Epithelial cell of prostate (primary cell): ENCODE data around the gene SCN3A.

Experiments used
- DNase-seq: peaks from one replicate; pipeline ENCODE4 v3.0.0-alpha.2; 2011; ENCODE audit warnings: low read depth, low spot score
- H3K27ac ChIP-seq: fragments of 450-650 bp; 2 replicates; pipeline ENCODE4 v1.5.1; 2017; ENCODE audit warnings: mild to moderate bottlenecking

SCN3A gene

DNA sequence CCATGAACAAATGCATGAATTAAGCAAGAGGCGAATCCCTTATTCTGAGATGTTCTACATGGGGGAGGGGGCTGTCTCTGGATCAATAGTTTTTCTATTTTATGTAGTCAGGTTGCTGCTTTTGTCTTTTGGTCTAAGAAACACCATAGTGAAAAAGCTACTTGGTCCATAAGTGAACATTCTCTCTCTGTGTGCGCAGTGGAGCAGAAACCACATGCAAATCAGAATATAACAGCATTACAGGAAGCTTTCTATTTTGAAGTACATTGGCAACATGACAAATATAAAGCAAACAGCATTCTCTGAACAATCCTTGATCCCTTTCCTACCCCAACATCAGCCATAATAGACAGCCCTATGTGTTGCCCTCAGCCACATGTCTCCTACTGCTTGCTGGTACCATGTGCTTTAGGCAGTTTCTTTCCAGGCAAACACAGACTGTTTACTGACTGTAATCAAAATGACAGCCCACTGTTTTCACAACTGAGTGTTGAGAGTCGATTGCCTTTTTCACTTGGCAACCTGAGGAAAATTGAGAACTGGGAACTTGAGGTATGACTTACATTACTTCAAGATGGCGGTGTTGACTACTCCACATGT lies 10.6 kb downstream of the SCN3A start:
- H3K27ac ChIP-seq, result no peak overlapping the region

DNA sequence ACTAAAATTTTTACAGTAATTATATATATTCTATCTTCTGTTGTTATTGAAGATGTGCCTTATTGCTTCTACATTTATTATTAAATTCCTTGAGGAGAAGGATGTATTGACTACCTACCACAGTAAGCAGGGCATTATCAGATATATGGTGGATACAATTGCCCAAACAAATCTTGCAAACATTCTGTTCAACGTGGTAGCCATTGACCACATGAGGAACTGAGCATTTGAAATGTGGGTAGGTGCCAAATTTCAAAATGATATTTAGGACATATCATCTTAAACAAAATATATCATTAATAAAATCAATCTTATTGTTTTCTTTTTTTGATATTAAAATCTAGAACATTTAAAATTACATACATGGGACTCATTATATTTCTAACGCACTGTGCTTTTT lies 11.1 kb downstream of the SCN3A start:
- no peak for DNase-seq

More for the DNA sequence above, 10.6 kb downstream of the SCN3A start:
- DNase-seq, result no peak

DNA sequence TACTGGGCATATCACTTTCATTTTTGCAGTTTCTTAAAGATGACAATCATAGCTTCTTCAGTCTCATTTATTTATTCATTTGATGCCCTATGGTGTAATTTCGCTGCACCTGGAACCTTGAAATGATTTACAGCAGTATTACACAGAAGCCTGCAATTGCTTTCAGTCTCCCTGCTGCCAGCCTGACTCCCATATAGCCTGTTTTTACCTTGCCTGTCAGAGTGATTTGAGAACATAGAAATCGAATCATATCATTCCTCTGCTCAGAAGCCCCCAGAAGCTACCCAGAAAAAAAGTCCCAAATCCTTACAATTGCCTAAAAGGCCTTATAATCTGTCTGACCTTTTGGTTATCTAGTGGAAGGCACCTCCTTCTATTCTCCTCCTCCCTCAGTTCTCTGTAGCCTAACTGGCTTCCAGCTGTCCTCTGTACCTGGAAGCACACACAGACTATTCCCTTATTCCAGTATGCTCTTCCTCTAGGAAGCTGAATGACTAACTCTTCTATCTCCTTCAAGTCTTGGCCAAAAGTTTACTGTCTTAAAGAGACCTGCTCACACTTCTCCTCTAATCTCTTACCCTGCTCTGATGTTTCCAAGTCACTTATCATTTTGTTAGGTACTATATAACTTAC lies 12.6 kb downstream of the SCN3A start:
- DNase-seq, result no peak
- H3K27ac ChIP-seq, result no peak overlapping the region

More for the DNA sequence above, 11.1 kb downstream of the SCN3A start:
- H3K27ac ChIP-seq, result no peak overlapping the region

DNA sequence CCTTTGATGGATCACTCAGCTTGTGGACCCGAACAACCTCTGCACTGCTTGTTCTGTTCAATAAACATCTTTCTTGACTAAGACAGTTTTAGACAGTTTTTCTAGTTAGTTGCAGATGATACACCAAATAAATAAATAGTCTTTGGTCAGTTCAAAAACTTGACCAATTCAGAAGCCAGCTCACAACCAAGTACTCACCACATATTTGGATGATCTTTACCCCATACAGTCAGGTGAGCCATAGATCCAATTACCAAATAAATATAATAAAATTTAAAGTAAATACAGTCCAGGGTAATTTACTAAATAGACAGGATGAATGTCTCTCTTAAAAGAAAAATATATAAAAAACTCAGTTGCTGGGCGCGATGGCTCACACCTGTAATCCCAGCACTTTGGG lies 18.2 kb downstream of the SCN3A start:
- no peak for DNase-seq
- no peak overlapping the region for H3K27ac ChIP-seq

DNA sequence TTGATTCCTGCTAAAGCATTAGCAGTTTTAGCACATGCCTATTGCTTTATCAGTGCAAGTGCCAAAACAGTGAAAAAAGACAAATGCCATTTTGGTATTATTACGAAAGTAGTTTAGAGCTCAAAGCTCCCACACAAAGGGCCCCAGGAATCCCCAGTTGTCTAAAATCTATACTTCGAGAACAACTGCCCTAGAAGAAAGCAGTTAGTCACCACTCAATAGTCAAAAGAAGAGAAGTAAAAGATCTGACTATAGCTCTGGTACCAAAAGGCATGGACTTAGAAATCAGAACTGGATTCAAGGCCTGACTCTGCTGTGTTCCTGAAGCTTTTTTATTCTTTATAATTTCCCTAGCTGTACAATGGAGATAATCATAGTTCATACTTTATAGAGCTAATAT lies 21.8 kb downstream of the SCN3A start:
- no peak for DNase-seq
- H3K27ac ChIP-seq, result no peak overlapping the region

DNA sequence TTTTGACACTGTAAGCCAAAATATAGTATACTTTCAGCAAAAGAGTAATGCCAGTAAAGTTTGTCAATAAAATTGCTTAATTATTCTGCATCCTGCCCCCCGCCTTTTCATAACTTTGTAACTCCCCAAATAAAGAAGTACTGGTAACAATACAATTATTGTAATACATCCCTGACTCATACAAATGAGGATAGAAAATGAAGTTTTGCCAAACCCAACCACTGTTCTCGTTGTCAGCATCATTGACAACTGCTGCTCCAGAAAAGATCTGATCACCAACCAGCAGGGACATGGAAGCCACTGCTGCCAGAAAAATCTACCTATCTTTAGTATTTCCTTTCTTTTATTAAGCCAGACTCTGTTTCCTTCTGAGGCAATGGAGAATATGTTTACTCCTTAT lies 27.1 kb downstream of the SCN3A start:
- no peak for DNase-seq
- no peak overlapping the region for H3K27ac ChIP-seq

DNA sequence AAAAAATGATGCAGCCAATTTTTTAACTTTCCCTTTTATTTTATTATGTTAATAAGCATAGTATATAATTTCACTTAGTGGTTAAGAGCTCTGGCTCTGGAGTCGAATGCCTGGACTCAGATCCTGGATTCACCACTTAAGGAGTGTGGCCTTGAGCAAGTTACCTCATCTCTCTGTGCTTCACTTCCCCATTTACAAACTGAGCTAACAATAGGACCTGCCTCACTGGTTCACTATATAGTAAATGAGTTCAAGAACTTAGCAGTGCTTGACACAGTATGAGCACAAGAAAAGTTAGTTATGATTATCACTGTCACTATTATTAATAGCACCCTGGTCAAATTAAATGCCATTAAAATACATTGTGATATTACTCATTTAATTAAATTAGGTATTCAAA lies 30.6 kb downstream of the SCN3A start:
- H3K27ac ChIP-seq, result no peak overlapping the region
- no peak for DNase-seq

DNA sequence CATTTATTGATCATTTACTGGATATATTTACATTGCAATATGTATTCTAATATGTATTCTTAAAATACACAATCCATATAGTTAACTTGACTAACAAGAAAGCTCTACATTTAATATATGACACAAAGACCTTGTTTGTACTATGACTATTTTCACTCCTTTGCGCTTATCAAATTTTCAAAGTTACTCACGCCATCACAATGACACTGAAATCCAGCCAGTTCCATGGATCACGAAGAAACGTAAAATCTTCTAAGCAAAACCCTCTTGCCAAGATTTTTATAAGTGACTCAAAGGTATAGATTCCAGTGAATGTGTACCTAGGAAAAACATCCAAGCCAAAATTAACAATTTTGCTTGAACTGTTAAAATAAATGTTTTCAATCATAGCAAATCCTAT lies 39.6 kb downstream of the SCN3A start:
- no peak overlapping the region for H3K27ac ChIP-seq
- no peak for DNase-seq

DNA sequence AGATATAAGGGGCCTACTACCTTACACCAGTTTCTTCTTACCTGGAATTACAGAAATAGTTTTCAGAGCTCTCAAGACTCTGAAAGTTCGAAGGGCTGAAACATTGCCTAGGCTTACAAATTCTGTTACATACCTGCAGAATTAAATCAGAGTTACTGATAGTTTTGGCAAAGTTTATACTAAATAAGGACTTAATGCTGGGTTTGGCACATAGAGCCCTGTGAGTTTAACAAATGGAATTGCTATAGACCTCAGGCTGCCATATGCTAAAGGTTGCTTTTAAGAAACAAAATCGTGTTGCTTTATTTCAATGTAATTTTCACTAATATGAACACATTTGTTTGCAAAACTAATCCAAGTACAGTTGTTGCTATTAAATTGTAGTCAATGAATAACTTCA lies 40.1 kb downstream of the SCN3A start:
- no peak overlapping the region for H3K27ac ChIP-seq
- DNase-seq, result no peak

DNA sequence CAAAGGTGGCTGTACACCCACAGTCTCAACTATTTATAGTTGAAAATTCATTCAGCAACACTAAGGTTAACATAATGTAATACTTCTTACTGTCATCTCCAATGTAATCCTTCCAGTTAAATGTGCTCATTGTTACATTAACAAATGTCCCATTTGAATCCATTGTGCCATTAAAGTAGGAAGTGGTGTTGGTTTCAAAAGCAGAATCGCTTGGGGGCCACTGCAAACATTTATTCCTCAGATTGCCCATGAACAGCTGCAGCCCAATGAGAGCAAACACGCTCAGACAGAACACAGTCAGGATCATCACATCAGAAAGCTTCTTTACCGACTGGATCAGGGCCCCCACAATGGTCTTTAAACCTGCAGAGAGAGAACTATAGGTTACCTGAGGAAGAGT lies 41.4 kb downstream of the SCN3A start:
- DNase-seq, result no peak
- H3K27ac ChIP-seq, result no peak overlapping the region

DNA sequence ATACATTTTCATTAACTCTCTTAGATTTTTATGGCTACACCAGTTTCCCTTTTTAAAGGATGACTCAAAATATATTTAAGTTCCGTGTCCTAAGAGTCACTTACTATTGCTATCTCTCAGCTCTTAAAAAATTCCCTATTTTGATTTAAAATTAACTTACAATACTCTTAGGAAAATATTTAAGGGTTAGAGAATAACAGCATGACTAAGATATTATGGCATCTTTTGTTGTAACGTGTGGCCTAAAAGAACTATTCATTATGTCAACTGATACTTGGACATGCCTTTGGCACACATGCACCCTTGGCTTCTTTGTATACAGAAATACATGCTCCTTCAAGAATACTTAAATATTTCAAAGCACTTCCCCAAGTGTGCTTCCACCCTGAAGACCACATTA lies 42.3 kb downstream of the SCN3A start:
- H3K27ac ChIP-seq, result no peak overlapping the region
- peak; percentile 5 for DNase-seq

DNA sequence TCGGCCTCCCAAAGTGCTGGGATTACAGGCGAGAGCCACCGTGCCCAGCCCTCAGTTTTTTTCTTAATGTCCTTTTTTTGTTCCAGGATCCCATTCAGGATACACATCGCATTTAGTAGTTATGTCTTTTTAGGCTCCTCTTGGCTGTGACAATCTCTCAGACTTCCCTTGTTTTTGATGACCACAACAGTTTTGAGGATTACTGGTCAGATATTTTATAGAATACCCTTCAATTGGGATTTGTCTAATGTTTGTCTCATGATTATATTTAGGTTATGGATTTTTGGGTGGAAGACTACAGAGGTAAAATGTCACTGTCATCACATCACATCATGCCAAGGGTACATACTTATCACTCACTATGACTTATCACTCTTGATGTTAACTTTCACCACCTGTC lies 46.7 kb downstream of the SCN3A start:
- H3K27ac ChIP-seq, result no peak overlapping the region
- DNase-seq, result no peak

DNA sequence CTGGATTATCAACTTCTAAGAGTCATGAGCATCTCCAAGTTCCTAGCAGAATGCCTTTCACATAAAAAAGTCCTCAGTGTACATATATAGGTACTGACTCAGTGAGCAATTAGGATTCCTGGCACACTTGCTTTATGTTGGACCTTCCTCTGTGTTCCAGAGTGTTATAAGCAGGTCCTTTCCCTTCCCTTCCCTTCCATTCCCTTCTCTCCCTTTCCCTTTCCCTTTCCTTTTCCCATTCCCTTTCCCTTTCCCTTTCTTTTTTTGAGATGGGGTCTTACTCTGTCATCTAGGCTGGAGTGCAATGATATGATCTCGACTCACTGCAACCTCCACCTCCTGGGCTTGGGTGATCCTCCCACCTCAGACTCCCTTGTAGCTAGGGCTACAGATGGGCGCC lies 48.7 kb downstream of the SCN3A start:
- DNase-seq, result no peak
- no peak overlapping the region for H3K27ac ChIP-seq

DNA sequence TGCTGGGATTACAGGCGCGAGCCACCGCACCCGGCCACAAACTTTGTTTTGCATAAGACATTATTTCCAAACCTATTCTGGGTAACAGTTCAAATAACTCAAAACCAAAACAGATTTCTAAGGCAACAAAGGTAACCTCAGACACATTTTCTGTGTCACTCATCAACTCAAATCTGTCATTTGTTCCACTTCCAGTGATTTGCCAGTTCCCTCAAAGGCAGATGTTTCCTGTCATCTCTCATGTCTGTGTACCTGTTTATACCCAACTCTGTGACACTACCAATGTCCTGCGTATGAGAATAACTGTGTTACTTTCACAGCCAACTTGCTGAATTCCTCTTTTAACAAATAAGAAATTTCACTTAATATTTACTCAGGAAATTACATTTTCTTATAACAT lies 54.4 kb downstream of the SCN3A start:
- no peak overlapping the region for H3K27ac ChIP-seq
- no peak for DNase-seq

DNA sequence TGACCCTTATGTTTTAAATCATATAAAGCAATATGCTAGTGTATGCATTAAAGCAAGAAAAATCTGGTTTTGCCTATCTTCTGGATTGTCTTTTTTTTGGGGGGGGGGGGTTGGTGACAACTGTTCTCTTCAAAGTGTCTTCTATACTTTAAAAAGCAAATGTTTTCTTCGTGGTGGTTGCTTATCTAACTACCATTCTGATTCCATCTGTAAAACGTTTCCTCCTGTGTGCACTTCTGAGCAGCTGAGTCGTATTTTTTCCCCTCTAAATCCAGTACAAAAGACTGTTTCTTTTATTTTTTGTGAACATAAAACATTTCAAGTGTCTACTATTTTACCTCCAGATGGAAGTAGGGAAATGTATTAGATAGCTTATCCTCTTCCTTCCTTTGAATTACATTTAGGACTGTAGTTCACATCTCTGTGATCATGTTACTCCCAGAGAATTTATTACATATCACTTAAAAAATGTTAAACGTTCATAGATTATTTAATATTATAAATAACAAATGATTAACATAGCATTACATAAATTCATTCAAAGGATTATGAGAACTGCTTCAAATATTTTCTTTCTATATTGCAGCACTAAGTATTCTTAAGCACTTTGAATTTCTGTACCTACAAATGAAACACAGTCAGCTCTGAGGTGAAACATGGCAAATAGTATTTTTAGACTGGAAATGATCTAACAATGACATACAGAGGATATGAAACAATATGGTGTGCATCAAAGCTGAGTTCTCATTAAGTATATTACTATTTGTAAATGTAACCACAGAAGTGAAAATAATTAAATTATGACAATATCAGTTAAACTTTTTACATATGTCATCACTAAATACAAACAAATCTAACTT lies 56.4 kb downstream of the SCN3A start:
- H3K27ac ChIP-seq, result no peak overlapping the region
- DNase-seq, result no peak

DNA sequence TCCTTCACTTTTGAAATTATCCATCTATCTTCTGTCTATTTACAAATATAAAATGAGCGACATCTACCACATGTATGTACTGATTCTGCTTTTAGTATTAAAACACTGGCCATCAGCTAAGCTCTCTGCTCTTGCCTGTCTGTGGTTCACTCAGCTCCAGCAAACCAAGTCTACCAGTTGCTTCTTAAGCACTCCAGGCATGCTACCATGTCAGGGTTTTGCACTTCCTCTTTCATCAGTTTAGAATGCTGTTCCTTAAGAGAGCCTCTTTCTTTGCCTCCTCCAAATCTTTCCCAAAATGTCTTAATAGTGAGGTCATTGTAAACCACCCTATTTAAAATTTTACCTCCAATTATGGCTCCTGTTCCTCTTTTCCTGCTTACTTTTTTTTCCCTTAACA lies 59.5 kb downstream of the SCN3A start:
- H3K27ac ChIP-seq, result no peak overlapping the region
- no peak for DNase-seq

DNA sequence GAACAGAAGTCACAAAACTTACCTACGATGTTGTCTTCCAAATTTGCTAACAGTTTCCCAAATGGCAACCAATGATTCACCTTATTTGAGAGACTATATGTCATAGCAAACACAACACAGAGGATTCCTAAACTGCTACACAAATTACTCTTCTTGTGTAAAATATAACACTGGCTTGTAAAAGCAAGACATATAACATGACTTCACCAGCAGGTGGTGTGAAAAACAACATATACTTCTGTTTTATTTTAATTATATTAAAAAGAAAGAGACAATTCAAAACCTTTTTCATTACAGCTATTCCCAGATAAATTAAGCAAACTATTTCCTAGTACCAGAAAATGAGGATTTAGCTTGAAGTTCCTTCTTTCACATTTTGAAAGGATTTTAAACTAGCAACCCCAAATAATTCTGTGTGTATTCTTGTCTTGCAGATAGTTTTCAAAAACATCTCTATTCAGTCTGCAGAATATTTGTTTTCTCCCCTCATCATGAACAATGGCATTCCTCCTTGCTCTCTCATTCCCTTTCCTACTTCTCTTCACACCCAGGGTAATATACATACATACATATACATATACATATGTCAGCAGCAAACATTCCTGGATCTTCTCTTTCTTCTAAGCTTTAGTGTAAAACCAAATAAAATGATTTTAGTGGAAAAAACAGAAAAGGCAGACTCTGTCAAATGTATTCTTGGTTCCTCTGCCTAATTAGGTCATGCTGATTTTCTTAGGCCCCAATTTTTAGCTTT lies 62.1 kb downstream of the SCN3A start:
- H3K27ac ChIP-seq, result no peak overlapping the region
- no peak for DNase-seq

DNA sequence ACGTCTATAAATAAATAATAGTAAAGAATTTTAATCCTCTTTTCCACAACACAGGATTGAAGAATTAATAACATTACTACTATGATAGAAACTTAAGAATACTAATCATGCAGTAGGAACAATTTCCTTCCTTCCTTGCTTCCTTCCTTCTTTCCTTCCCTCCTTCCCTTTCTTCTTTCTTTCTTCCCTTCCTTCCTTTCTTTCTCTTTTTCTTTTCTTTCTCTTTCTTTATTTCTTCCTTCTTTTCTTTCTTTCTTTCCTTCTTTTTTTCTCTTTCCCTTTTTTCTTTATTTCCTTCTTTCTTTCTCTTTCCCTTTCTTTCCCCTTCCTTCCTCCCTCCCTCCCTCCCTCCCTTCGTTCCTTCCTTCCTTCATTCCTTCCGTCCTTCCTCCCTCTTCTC lies 77.6 kb downstream of the SCN3A start:
- DNase-seq, result no peak
- H3K27ac ChIP-seq, result no peak overlapping the region

DNA sequence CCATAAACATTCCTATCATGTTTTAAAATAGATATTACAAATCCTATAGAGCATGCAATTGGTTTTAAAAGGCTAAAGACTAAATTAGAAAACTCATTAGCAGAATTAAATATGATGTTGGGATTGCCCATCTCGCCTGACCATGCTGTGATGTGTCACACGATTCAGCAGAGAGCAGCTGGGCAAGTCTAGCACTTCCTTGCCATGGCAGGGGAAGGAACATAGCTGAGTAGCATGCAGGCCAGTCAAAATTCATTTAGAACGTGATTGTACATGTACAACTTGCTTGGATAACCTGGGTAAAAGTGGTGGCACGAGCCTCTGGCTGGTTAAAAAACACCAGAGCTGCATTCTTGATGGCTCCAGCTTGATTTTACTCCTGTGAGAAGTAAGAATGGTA lies 81.3 kb downstream of the SCN3A start:
- no peak for DNase-seq
- no peak overlapping the region for H3K27ac ChIP-seq

DNA sequence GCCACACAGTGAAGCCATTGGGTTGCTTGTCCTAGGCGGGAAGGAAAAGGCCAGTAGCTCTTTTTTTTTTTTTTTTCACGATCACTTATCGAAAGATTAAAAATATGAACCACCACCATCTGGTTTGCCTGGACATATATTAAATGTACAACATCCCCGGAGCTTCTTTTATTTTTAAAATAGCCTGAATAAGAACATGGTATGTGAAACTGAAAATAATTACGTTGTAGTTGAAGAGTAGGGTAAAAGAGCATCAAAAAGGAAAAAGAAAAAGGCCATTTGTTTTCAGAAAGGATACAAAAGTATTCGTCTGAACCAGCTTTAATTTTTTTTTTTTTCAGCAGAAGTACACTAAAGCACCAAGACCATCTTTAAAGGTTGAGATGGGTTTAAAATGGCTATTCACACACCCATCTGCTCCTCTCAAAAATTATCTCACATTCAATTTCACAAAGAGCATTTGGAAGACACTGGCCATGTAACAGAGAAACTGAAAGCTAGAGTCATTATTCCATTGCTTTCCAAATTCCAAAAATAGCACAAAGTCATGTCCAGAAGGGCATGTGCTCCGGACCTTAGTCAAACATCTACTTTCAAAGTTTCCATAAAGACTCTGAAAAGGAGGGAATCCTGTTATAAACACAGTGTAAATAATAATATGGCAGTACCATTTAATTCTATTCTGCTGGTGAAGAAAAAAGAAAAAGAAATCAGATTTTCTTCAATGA lies 82.9 kb downstream of the SCN3A start:
- no peak for DNase-seq

More for the DNA sequence above, 82.9 kb downstream of the SCN3A start:
- H3K27ac ChIP-seq, result no peak overlapping the region
